ENCODE results near the gene RAP1GAP.

Gene RAP1GAP

GRCh38 chr1:21639594-21640041 is 29.5 kb downstream of the RAP1GAP start:
- Histone ChIP-seq H3K27me3 (ENCODE audit: insufficient read depth, low read depth) (peaks cover 61% of the 10 kb centered on the region), H3K4me3 (IDR thresholded peaks at IDR 0.05; ENCODE audit: insufficient read depth, low read depth, low read length) (no peak overlapping the region), H3K4me2 (no peak overlapping the region), H3K27ac (no peak overlapping the region), H3K4me1 (ENCODE audit: low read depth, poor library complexity, severe bottlenecking) (no peaks in the 10 kb centered on the region), H3K36me3 (ENCODE audit: insufficient read depth) (no peaks in the 10 kb centered on the region), H3K79me2 (ENCODE audit: insufficient read depth, low read depth) (no peaks in the 10 kb centered on the region), H2AFZ (ENCODE audit: low read depth) (no peak overlapping the region), H3K9ac (no peak overlapping the region), H4K20me1 (ENCODE audit: insufficient read depth) (no peaks in the 10 kb centered on the region)
- TF ChIP-seq CTCF (conservative IDR thresholded peaks at IDR 0.05; ENCODE audit: low read depth, low read length) = no peak

- no peak for TF ChIP-seq CTCF (conservative IDR thresholded peaks at IDR 0.05; ENCODE audit: low read depth, low read length)
- H3K79me2 ChIP-seq (ENCODE audit: insufficient read depth, low read depth) = no peaks in the 10 kb centered on the region
- no peaks in the 10 kb centered on the region for H3K4me1 ChIP-seq (ENCODE audit: low read depth, poor library complexity, severe bottlenecking)
- H3K4me3 ChIP-seq (IDR thresholded peaks at IDR 0.05; ENCODE audit: insufficient read depth, low read depth, low read length) = no peak overlapping the region
- no peak overlapping the region for H3K9ac ChIP-seq
- H2AFZ ChIP-seq (ENCODE audit: low read depth) = no peak overlapping the region
- no peak overlapping the region for H3K4me2 ChIP-seq
- H3K36me3 ChIP-seq (ENCODE audit: insufficient read depth) = no peaks in the 10 kb centered on the region
- H3K27ac ChIP-seq = no peak overlapping the region
- H4K20me1 ChIP-seq (ENCODE audit: insufficient read depth) = no peaks in the 10 kb centered on the region
- H3K27me3 ChIP-seq (ENCODE audit: insufficient read depth, low read depth) = peaks cover 59% of the 10 kb centered on the region
These were observed 30.4 kb downstream of the RAP1GAP start for GRCh38 chr1:21638531-21639341.

DNA sequence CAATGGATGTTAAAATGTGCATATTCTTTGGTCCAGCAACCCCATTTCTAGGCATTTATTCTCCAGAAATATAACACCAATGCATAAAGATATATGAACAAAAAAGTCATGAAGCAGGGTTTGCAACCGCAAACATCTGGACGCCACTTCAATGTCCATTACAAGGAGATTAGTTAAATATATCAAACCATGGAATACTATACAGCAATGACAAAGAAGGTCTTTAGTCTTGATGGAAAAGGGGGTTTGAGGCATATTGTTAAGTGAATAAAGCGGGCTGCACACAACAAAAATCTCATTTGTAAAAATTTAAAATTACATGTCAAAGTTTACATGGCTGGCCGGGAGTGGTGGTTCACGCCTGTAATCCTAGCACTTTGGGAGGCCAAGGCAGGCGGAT is 31.6 kb downstream of the RAP1GAP start:
- Histone ChIP-seq H3K4me3 (IDR thresholded peaks at IDR 0.05; ENCODE audit: insufficient read depth, low read depth, low read length) (no peak overlapping the region), H3K79me2 (ENCODE audit: insufficient read depth, low read depth) (no peaks in the 10 kb centered on the region), H3K4me1 (ENCODE audit: low read depth, poor library complexity, severe bottlenecking) (no peaks in the 10 kb centered on the region), H3K27me3 (ENCODE audit: insufficient read depth, low read depth) (peaks cover 61% of the 10 kb centered on the region), H3K4me2 (no peak overlapping the region), H4K20me1 (ENCODE audit: insufficient read depth) (no peaks in the 10 kb centered on the region), H3K9ac (no peak overlapping the region), H3K27ac (no peak overlapping the region), H2AFZ (ENCODE audit: low read depth) (no peak overlapping the region), H3K36me3 (ENCODE audit: insufficient read depth) (no peaks in the 10 kb centered on the region)
- no peak for TF ChIP-seq CTCF (conservative IDR thresholded peaks at IDR 0.05; ENCODE audit: low read depth, low read length)

GRCh38 chr1:21636029-21636428 is 33.1 kb downstream of the RAP1GAP start:
- Histone ChIP-seq H2AFZ (ENCODE audit: low read depth) (no peak overlapping the region), H3K27me3 (ENCODE audit: insufficient read depth, low read depth) (peaks cover 66% of the 10 kb centered on the region), H3K4me3 (IDR thresholded peaks at IDR 0.05; ENCODE audit: insufficient read depth, low read depth, low read length) (no peak overlapping the region), H3K36me3 (ENCODE audit: insufficient read depth) (no peaks in the 10 kb centered on the region), H3K4me1 (ENCODE audit: low read depth, poor library complexity, severe bottlenecking) (no peaks in the 10 kb centered on the region), H4K20me1 (ENCODE audit: insufficient read depth) (no peaks in the 10 kb centered on the region), H3K27ac (no peak overlapping the region), H3K79me2 (ENCODE audit: insufficient read depth, low read depth) (no peaks in the 10 kb centered on the region), H3K9ac (no peak overlapping the region), H3K4me2 (no peak overlapping the region)
- TF ChIP-seq CTCF (conservative IDR thresholded peaks at IDR 0.05; ENCODE audit: low read depth, low read length) = no peak

Data from KMS-11 (cell line).